H1 (cell line): Measurements from ENCODE around the gene MCM3AP. TPM values are rescaled to one million over a fixed set of nuclear protein-coding genes. Genes with fewer than 3 reads are reported as not detected.

Experiments
- CTCF ChIA-PET: fragments of 300-600 bp; sonication (Branson Sonifier 250); formaldehyde crosslinking; loops from one replicate; lab custom pipeline; 2021; ENCODE audit not compliant: partially characterized antibody; lab: Charles Lee
- POLR2A ChIA-PET: fragments of 300-600 bp; sonication (Branson Sonifier 250); formaldehyde crosslinking; loops from one replicate; lab custom pipeline; 2021; ENCODE audit warnings: inconsistent platforms; ENCODE audit not compliant: partially characterized antibody; lab: Charles Lee
- DNase-seq, 2 experiments: peaks; one replicate each; pipeline versions ENCODE4 v3.0.0 to v3.0.0-alpha.2; 2010 to 2022; ENCODE audit warnings: low spot score in 2 of 2, low read depth in 1 of 2, mixed read lengths in 1 of 2
- FAIRE-seq: peaks from 2 replicates; lab custom pipeline; 2011; peaks lifted over from hg19 to GRCh38; lab: Jason Lieb, UNC
- H2AFZ ChIP-seq: 2 replicates; pipeline ENCODE4 v1.8.1; 2012; ENCODE audit warnings: low read length, inconsistent platforms
- H2AK5ac ChIP-seq: 2 replicates; pipeline ENCODE4 v1.6.1; 2013; ENCODE audit warnings: low read depth, low read length
- H2BK120ac ChIP-seq: replicated peaks from 2 replicates; pipeline ENCODE3; 2013; ENCODE audit warnings: low read depth, low read length, inconsistent platforms
- H2BK12ac ChIP-seq: 2 replicates; pipeline ENCODE4 v1.6.1; 2013; ENCODE audit warnings: low read depth, low read length
- H2BK15ac ChIP-seq: 2 replicates; pipeline ENCODE4 v1.6.1; 2013; ENCODE audit warnings: low read length
- H2BK20ac ChIP-seq: 2 replicates; pipeline ENCODE4 v1.6.1; 2013; ENCODE audit warnings: low read length
- H2BK5ac ChIP-seq: 2 replicates; pipeline ENCODE4 v1.6.1; 2013; ENCODE audit warnings: low read depth, low read length
- H3K14ac ChIP-seq: 2 replicates; pipeline ENCODE4 v1.6.1; 2013; ENCODE audit warnings: inconsistent platforms; ENCODE audit not compliant: insufficient read length
- H3K18ac ChIP-seq: 2 replicates; pipeline ENCODE4 v1.6.1; 2013; ENCODE audit warnings: low read length; ENCODE audit errors: extremely low read depth
- H3K23ac ChIP-seq: 2 replicates; pipeline ENCODE4 v1.6.1; 2013; ENCODE audit warnings: inconsistent platforms; ENCODE audit not compliant: insufficient read length
- H3K23me2 ChIP-seq: 2 replicates; pipeline ENCODE4 v1.6.1; 2013; ENCODE audit warnings: low read depth, low read length
- H3K27ac ChIP-seq: 2 replicates; pipeline ENCODE4 v1.6.1; 2011; ENCODE audit warnings: low read depth, low read length, inconsistent platforms
- H3K27me3 ChIP-seq, 4 experiments: replicated peaks in 1 of 4; 1 replicate in 1 of 4; 2 replicates in 3 of 4; pipeline versions ENCODE4 v1.6.1 to v1.8.1; 2011 to 2013; ENCODE audit warnings: low read length in 3 of 4, mild to moderate bottlenecking in 3 of 4, inconsistent platforms in 2 of 4, mixed read lengths in 2 of 4, moderate library complexity in 1 of 4; ENCODE audit not compliant: control insufficient read depth in 3 of 4, insufficient read depth in 3 of 4; ENCODE audit errors: extremely low read depth in 1 of 4
- H3K36me3 ChIP-seq, 4 experiments: 2 replicates each; pipeline versions ENCODE4 v1.6.1 to v1.8.1; 2011 to 2013; ENCODE audit warnings: mild to moderate bottlenecking in 4 of 4, low read length in 3 of 4, moderate library complexity in 2 of 4, control low read depth in 1 of 4, inconsistent platforms in 1 of 4; ENCODE audit not compliant: insufficient read depth in 4 of 4, control insufficient read depth in 2 of 4
- H3K4ac ChIP-seq: replicated peaks from 2 replicates; pipeline ENCODE3; 2013; ENCODE audit warnings: low read length, low read depth, mixed read lengths, inconsistent platforms; ENCODE audit not compliant: insufficient read length
- H3K4me1 ChIP-seq, 4 experiments: replicated peaks in 1 of 4; 1 replicate in 1 of 4; 2 replicates in 3 of 4; pipeline versions ENCODE4 v1.6.1 to v1.8.1; 2011 to 2013; ENCODE audit warnings: low read length in 3 of 4, inconsistent platforms in 2 of 4, mixed read lengths in 1 of 4; ENCODE audit not compliant: insufficient read depth in 4 of 4, control insufficient read depth in 3 of 4
- H3K4me2 ChIP-seq, 2 experiments: 2 replicates each; pipeline versions ENCODE4 v1.6.1 to v1.8.1; 2011 to 2013; ENCODE audit warnings: low read depth in 2 of 2, low read length in 2 of 2, control low read depth in 1 of 2, inconsistent platforms in 1 of 2, mild to moderate bottlenecking in 1 of 2; ENCODE audit not compliant: insufficient read depth in 1 of 2
- H3K4me3 ChIP-seq, 4 experiments: fragments of 200-600, 300-600 bp in 1 of 4; sonication (generic), shearing (Covaris generic), sonication (Bioruptor Twin) in 1 of 4; 2 replicates each; pipeline versions ENCODE4 v1.5.1 to v1.8.1; 2011 to 2016; ENCODE audit warnings: low read length in 4 of 4, low read depth in 3 of 4, control low read depth in 2 of 4, inconsistent platforms in 2 of 4, mild to moderate bottlenecking in 2 of 4, mixed read lengths in 1 of 4, moderate library complexity in 1 of 4; ENCODE audit not compliant: insufficient read depth in 2 of 4; ENCODE audit errors: extremely low read depth in 1 of 4
- H3K56ac ChIP-seq: replicated peaks from 2 replicates; pipeline ENCODE3; 2013; ENCODE audit warnings: low read depth, mild to moderate bottlenecking, mixed read lengths, low read length, inconsistent platforms; ENCODE audit not compliant: insufficient read length
- H3K79me1 ChIP-seq: 2 replicates; pipeline ENCODE4 v1.6.1; 2013; ENCODE audit warnings: low read depth, low read length, control low read depth
- H3K79me2 ChIP-seq, 2 experiments: 2 replicates each; pipeline versions ENCODE4 v1.6.1 to v1.8.1; 2012 to 2013; ENCODE audit warnings: low read length in 2 of 2, mild to moderate bottlenecking in 2 of 2, inconsistent platforms in 1 of 2; ENCODE audit not compliant: insufficient read depth in 2 of 2, control insufficient read depth in 1 of 2
- H3K9ac ChIP-seq, 4 experiments: replicated peaks in 1 of 4; 1 replicate in 1 of 4; 2 replicates in 3 of 4; pipeline versions ENCODE4 v1.6.1 to v1.8.1; 2011 to 2013; ENCODE audit warnings: low read depth in 3 of 4, low read length in 3 of 4, control low read depth in 2 of 4, mild to moderate bottlenecking in 2 of 4, moderate library complexity in 2 of 4, inconsistent platforms in 1 of 4; ENCODE audit errors: extremely low read depth in 1 of 4
- H3K9me3 ChIP-seq, 2 experiments: 2 replicates each; pipeline versions ENCODE4 v1.6.1 to v1.8.1; 2012 to 2013; ENCODE audit warnings: mild to moderate bottlenecking in 2 of 2, moderate library complexity in 2 of 2, control low read depth in 1 of 2, inconsistent platforms in 1 of 2, low read depth in 1 of 2, low read length in 1 of 2, mixed read lengths in 1 of 2; ENCODE audit not compliant: insufficient read depth in 2 of 2
- H4K20me1 ChIP-seq, 2 experiments: replicated peaks in 1 of 2; 2 replicates each; pipeline versions ENCODE3 to v1.8.1; 2011 to 2013; ENCODE audit warnings: inconsistent platforms in 2 of 2, low read length in 2 of 2, mild to moderate bottlenecking in 1 of 2; ENCODE audit not compliant: insufficient read depth in 2 of 2, control insufficient read depth in 1 of 2
- H4K5ac ChIP-seq: 2 replicates; pipeline ENCODE4 v1.6.1; 2013; ENCODE audit warnings: low read length, low read depth, mixed read lengths, inconsistent platforms; ENCODE audit not compliant: insufficient read length
- H4K8ac ChIP-seq: 2 replicates; pipeline ENCODE4 v1.8.0; 2013; ENCODE audit warnings: mild to moderate bottlenecking, moderate library complexity, low read length, inconsistent platforms; ENCODE audit not compliant: insufficient read depth; ENCODE audit errors: extremely low read depth
- H4K91ac ChIP-seq: replicated peaks from 2 replicates; pipeline ENCODE3; 2013; ENCODE audit warnings: low read length, mixed read lengths, inconsistent platforms; ENCODE audit not compliant: insufficient read length
- CREB1 ChIP-seq: IDR thresholded peaks from 2 replicates; pipeline ENCODE4 v1.6.1; 2012; ENCODE audit warnings: inconsistent platforms
- KDM4A ChIP-seq: IDR thresholded peaks from one replicate; pipeline ENCODE4 v1.7.1; 2012; ENCODE audit warnings: low read depth, mild to moderate bottlenecking, moderate library complexity, low read length, inconsistent platforms; ENCODE audit not compliant: severe bottlenecking
- PHF8 ChIP-seq: fragments of 200-600 bp; sonication (generic); conservative IDR thresholded peaks from 2 replicates; pipeline ENCODE4 v1.7.1; 2012; ENCODE audit warnings: low read depth, mild to moderate bottlenecking, inconsistent platforms, low read length, moderate library complexity
- RBBP5 ChIP-seq: IDR thresholded peaks from 2 replicates; pipeline ENCODE4 v1.7.1; 2012; ENCODE audit warnings: low read depth, mild to moderate bottlenecking, inconsistent platforms, low read length, moderate library complexity, borderline replicate concordance
- RFX5 ChIP-seq: IDR thresholded peaks from 2 replicates; pipeline ENCODE4 v1.6.1; 2011; ENCODE audit warnings: low read depth, low read length, improper control_type of control experiment, borderline replicate concordance
- SIRT6 ChIP-seq: IDR thresholded peaks from one replicate; pipeline ENCODE4 v1.7.1; 2012; ENCODE audit warnings: low read length, inconsistent platforms
- WGBS, 2 experiments: shearing (Covaris generic) in 1 of 2; methylation state at CpG; one replicate each; pipeline versions ENCODE4 v1.1.6 to v1.1.7; 2013 to 2015; ENCODE audit warnings: low lambda C conversion rate in 2 of 2, mixed read lengths in 2 of 2, inconsistent platforms in 1 of 2, low coverage in 1 of 2, missing lambda C conversion rate in 1 of 2; ENCODE audit not compliant: insufficient replicate concordance in 2 of 2, insufficient coverage in 1 of 2, insufficient read length in 1 of 2; ENCODE audit errors: extremely low coverage in 1 of 2, missing lambda C conversion rate in 1 of 2; 5-methylcytosine and 5-hydroxymethylcytosine counted together
- polyA plus RNA-seq, 7 experiments: library from polyadenylated mRNA; depleted of rRNA in 3 of 7; stranded (reverse) in 5 of 7; unstranded in 2 of 7; fragments of >200 nt in 5 of 7; fragments of 200-250 nt in 2 of 7; gene quantifications; 1 replicate in 5 of 7; 2 replicates in 1 of 7; 4 replicates in 1 of 7; pipeline versions ENCODE4 v1.2.1 to v1.2.3, GENCODE V29; 2011 to 2013; ENCODE audit warnings: missing spikeins in 2 of 7, mixed read lengths in 2 of 7
- total RNA-seq: library from RNA; stranded (reverse); fragmentation: NEBNext Ultra II Directional; extraction: Animal tissue kit (Norgen Biotek cat#: 25700); gene quantifications from 2 replicates; pipeline ENCODE4 v1.2.1, GENCODE V29; 2021

MCM3AP gene
- total and polyA plus RNA-seq, 2 of the 8 experiments (the other 6 are each of a cell fraction or from before 2014, with no cell fraction given), result 37.2 to 119 TPM

GRCh38 chr21:46299167-46299566, 13.8 kb upstream of the MCM3AP start:
- CTCF ChIA-PET, result interaction anchor here (1.0 to 1.2 kb wide), 2 partner anchors 15 to 26 kb away, joined by 3 to 4 read pairs; a partner anchor contains a TSS
- Histone ChIP-seq H3K27ac (no peak overlapping the region), H3K4me2 (no peak overlapping the region), H3K18ac (no peak overlapping the region), H2AFZ (no peak overlapping the region), H3K14ac (no peak overlapping the region), H3K36me3 (peaks cover 0 to 23% (median 11%) of the 10 kb centered on the region in 4 experiments; a peak in 6 of 8 replicates), H3K79me2 (no peaks in the 10 kb centered on the region), H2BK20ac (no peak overlapping the region), H3K79me1 (no peaks in the 10 kb centered on the region), H2BK15ac (no peak overlapping the region), H3K9me3 (no peaks in the 10 kb centered on the region), H4K20me1 (peaks cover 0 to 2% of the 10 kb centered on the region in 2 experiments), H2BK12ac (no peak overlapping the region), H3K27me3 (peaks cover 0 to 3% (median 0%) of the 10 kb centered on the region in 4 experiments; a peak in 1 of 7 replicates), H3K4ac (no peak overlapping the region), H2AK5ac (no peak overlapping the region), H3K23me2 (peaks cover 3% of the 10 kb centered on the region; the same call in 1 of the 2 replicates), H3K56ac (no peak overlapping the region), H3K4me1 (peaks cover 2 to 12% (median 8%) of the 10 kb centered on the region in 4 experiments; a peak in 6 of 7 replicates), H4K91ac (no peak overlapping the region), H3K4me3 (no peak overlapping the region), H3K23ac (no peak overlapping the region), H4K5ac (no peak overlapping the region), H3K9ac (no peak overlapping the region), H2BK120ac (no peak overlapping the region), H2BK5ac (no peak overlapping the region), H4K8ac (no peak overlapping the region)
- no peak for DNase-seq
- FAIRE-seq, result no peak
- TF ChIP-seq CREB1 (no peak), KDM4A (no peak), SIRT6 (no peak), PHF8 (no peak), RBBP5 (no peak), RFX5 (peak; percentile 46; the same call in 1 of the 2 replicates)
- POLR2A ChIA-PET, result interaction anchor here (0.6 to 5.0 kb wide), 5 partner anchors 9 to 33 kb away, joined by 3 to 24 read pairs (median 6); no protein-coding TSS in a partner anchor
- 83% methylated on average over 9 of the region's 9 CpGs; no CpG with 5 or more reads in 1 of the 2 experiments for WGBS, 2 experiments
